ENCODE results near the gene B3GNT7.
"Not testable (repeated sequence)": the region's sequence is repeated elsewhere in the genome, so short reads cannot be mapped to it uniquely, and the experiment has no call there.

Gene B3GNT7

DNA sequence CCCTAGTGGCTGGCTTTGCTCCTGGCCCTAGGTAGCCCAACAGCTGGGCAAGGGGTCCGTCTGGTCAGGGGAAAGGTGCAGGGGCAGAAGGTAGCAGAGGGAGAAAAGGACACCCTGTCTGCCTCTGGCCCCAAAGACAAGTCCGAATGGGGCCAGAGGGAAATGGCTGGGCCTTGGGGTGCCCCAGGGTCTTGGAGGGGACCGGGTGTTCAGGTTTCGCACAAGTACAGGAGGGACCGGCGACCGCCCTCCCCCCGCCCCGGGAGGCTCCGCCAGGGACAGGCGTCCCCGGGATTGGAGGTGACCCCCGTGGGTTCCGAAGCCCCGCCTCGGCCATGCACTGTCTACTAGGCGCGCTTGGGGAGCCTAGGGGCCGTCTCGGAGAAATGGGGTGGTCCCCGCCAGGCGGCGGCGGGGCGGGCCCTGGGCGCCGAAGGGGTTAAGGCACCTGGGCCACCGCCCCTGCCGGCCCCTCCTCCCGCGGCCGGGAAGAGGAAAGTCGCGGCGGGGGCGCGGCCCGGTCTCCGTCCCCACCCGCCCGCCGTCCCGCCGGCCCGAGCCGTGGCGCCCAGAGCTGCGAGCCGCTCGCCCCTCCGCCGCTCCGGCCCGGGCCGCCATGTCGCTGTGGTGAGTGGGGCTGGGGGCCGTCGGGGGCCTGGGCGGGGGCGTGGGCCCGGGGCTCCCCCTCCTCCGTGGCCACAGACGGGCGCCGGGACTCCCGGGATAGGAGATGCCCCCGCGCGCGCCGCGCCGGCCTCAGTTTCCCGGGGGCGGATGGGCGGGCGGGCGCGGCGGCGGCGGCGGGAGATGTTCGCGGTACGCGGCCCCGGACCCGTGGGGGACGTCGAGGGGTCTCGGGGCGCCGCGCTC lies at the start of gene B3GNT7:
Gene B3GNT7 (plus strand): TSS at position 523 of the 870 bp plus-strand sequence. CDS start 94 bp downstream, at position 617.
- in situ Hi-C loops (cut with MboI; ENCODE audit: low sequenced_read_pairs) = no loop called here

DNA sequence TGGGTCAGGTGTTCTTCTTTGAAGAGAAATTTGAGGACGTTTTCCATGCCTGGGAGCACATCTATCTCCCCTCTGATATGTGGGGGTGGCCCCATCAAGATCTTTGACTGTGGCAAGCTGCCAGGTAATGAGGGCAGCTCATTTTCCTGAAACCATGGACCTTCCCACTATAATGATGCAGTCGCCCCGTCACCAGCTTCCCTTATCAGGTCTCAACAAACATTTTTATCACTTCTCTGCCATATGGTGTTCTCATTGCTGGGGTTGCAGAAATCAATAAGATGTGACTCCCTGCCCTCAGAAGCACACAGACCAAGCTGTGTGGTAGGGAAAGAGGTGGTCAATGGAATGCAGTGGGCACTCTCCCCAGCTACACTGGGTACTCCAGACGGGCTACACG lies 48.4 kb upstream of the B3GNT7 start:
- in situ Hi-C loops (cut with MboI; ENCODE audit: low sequenced_read_pairs) = no loop called here

GRCh38 chr2:231347638-231348037 lies 47.9 kb upstream of the B3GNT7 start:
- in situ Hi-C loops (cut with MboI; ENCODE audit: low sequenced_read_pairs) = no loop called here

DNA sequence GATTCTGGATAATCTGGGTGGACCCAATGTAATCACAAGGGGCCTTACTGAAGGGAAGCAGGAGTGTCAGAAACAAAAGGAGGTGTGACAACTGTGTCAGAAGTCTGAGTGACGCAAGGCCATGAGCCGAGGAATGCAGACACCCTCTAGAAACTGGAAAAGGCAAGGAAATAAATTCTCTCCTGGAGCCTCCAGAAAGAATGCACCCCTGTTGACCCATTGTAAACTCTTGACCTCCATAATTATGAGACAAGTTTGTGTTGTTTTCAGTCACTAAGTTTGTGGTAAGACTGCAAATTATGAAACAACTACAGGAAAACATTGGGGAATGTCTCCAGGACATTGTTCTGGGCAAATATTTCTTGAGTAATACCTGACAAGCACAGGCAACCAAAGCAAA lies 47.3 kb upstream of the B3GNT7 start:
- in situ Hi-C loops (cut with MboI; ENCODE audit: low sequenced_read_pairs) = no loop called here

DNA sequence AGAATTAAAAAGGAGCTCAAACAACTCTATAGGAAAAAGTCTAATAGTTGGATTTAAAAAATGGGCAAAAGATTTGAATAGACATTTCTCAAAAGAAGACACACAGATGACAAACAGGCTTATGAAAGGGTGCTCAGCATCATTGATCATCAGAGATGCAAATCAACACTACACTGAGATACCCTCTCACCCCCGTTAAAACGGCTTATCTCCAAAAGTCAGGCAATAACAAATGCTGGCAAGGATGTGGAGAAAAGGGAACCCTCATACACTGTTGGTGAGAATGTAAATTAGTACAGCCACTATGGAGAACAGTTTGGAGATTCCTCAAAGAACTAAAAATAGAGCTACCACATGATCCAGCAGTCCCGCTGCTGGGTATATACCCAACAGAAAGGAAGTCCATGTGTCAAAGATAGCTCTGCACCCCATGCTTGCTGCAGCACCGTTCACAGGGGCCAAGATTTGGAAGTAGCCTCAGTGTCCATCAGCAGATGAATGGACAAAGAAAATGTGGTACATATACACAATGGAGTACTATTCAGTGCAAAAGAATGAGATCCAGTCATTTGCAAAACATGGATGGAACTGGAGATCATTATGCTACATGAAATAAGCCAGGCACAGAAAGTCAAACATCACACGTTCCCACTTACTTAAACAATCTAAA lies 46.7 kb upstream of the B3GNT7 start:
- in situ Hi-C loops (cut with MboI; ENCODE audit: low sequenced_read_pairs) = no loop called here

DNA sequence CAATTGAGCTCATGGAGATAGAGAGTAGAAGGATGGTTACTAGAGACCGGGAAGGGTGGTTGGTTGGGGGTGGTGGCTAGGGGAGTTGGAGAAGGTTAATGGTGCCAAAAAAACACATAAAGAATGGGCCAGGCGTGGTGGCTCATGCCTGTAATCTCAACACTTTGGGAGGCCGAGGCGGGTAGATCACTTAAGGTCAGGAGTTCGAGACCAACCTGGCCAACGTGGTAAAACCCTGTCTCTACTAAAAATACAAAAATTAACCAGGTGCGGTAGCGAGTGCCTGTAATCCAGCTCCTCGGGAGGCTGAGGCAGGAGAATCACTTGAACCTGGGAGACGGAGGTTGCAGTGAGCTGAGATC lies 46.2 kb upstream of the B3GNT7 start:
- in situ Hi-C loops (cut with MboI; ENCODE audit: low sequenced_read_pairs) = not testable (repeated sequence)

GRCh38 chr2:231351648-231352047 lies 43.9 kb upstream of the B3GNT7 start:
- in situ Hi-C loops (cut with MboI; ENCODE audit: low sequenced_read_pairs) = no loop called here

- in situ Hi-C loops (cut with MboI; ENCODE audit: low sequenced_read_pairs) = no loop called here
These were observed 42.0 kb upstream of the B3GNT7 start for GRCh38 chr2:231353469-231353868.

DNA sequence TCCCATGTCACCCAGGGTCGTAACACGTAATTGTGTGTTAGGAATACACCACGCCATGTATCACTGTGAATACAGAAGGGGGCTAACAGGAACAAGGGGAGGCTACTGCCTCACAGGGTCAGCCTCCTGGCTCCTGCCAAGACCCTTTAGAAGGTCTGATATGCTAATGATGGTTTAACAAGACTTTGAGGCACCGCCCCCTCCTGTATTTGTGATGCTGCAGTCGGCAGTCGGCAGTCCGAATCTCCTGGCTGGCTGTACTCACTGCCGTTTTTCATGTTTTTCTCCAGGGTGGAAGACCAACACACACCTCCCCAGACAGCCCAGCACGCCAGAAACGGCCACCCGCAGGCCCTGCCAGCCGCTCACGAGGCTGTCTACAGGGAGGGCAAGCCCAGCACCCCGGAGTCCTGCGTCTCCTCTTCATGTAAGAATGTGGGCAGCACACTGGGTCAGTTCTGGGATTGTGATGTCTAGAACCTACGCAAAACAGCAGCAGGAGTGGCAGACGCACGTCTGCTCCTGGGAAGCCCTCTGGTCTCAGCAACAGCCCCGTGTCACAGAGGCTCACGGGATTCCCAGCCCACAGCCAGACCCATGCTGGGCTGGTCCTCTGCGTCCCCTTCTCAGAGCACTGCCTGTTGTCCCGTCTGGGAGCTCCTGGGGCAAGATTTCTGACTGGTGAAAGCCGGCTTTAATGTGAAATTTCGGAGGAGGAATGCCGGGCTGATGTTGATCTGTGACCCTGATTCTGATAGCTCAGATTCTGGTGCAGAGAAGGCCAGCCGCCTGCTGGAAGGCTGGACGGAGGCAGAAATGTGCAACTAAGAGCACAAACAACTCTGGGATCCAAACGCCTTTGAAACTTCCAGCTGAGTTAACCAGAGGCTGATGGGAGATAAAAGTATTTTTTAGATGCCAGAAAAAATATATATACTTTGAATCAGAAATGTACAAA lies 39.7 kb upstream of the B3GNT7 start:
- in situ Hi-C loops (cut with MboI; ENCODE audit: low sequenced_read_pairs) = no loop called here

GRCh38 chr2:231356466-231356844 lies 39.1 kb upstream of the B3GNT7 start:
- in situ Hi-C loops (cut with MboI; ENCODE audit: low sequenced_read_pairs) = no loop called here

GRCh38 chr2:231357048-231357447 lies 38.5 kb upstream of the B3GNT7 start:
- in situ Hi-C loops (cut with MboI; ENCODE audit: low sequenced_read_pairs) = no loop called here

GRCh38 chr2:231357931-231358330 lies 37.6 kb upstream of the B3GNT7 start:
- in situ Hi-C loops (cut with MboI; ENCODE audit: low sequenced_read_pairs) = no loop called here

GRCh38 chr2:231359441-231359840 lies 36.1 kb upstream of the B3GNT7 start:
- in situ Hi-C loops (cut with MboI; ENCODE audit: low sequenced_read_pairs) = no loop called here

DNA sequence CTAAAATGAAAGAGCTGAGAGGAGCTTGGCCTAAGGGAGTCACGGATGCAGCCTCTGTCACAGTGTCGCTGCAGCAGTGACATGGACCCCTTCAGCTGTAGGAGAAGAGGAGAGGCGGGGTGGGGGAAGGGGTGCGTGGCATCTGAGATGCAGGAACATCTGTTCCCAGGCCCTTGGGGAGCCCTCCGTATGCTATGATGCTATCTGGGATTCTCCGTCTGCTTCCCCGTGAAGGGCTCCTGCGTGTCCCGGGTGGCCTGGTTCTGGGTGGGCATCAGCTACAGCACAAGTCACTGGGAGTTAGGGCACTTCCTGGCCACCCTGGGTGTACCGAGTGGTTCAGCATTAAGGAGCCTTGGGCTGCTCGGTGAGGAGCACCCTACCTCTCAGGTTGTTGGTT lies 35.6 kb upstream of the B3GNT7 start:
- in situ Hi-C loops (cut with MboI; ENCODE audit: low sequenced_read_pairs) = no loop called here

- in situ Hi-C loops (cut with MboI; ENCODE audit: low sequenced_read_pairs) = no loop called here
These were observed 35.1 kb upstream of the B3GNT7 start for GRCh38 chr2:231360401-231360800.

DNA sequence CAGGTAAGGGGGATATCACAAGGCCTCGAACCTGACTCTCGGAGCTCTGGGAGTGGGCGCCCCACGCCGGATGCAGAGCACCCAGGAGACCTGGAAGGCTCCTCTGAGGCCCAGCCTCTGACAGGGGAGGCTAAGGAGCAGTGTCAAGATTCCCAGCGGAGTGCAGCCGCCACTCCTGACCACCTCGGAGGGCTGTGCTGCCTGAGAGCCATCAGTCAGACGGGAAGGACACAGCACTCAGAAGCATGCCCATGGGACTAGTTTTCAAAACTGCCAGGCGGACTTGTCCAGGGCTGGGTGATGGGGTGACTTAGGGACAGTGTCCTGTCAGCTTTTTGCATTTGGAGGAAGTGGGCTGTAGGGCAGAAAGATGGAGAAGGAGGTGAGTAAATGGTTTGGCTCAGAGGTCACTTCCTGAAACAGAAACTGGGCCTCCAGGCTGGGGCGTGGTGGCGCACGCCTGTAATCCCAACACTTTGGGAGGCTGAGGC lies 34.6 kb upstream of the B3GNT7 start:
- in situ Hi-C loops (cut with MboI; ENCODE audit: low sequenced_read_pairs) = no loop called here

DNA sequence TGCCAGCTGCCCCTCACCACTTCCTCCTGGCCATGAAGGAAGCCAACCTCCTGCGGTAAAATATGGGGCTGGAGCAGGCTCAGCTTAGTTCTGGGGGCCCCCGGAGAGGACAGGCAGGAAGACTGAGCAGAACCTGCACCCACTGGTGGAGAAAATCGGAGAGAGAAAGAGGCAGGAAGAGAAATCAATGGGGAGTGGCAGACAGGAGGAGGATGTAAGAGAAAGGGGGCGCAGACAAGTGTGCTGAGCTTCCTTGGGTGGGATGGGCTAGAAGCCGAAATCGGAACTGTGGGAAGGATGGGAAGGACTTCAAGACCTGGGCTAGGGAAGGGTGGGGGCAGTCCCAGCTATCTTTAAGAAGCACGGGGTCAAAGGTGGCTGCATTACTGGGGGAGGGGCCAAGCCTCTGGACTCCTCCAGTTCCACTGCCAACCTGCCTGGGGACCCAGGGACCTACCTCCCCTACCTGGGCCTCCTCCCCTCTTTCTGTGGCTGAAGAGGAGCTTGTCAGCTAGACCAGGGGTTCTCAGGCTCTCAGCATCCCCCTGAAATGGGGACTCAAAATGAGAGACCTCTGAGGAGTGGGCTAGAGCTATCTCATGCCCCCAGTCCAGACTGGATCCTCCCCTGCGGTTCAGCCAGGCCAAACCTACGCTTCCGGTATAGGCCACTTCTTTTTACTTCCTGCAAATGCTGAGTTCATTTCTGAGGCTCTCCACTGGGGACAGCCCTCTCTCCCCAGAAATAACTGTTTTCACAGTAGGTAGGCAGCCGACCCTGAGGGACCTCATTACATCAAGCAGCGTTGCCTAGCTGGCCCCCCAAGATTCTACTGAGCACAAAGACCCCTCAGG lies 33.6 kb upstream of the B3GNT7 start:
- in situ Hi-C loops (cut with MboI; ENCODE audit: low sequenced_read_pairs) = no loop called here

DNA sequence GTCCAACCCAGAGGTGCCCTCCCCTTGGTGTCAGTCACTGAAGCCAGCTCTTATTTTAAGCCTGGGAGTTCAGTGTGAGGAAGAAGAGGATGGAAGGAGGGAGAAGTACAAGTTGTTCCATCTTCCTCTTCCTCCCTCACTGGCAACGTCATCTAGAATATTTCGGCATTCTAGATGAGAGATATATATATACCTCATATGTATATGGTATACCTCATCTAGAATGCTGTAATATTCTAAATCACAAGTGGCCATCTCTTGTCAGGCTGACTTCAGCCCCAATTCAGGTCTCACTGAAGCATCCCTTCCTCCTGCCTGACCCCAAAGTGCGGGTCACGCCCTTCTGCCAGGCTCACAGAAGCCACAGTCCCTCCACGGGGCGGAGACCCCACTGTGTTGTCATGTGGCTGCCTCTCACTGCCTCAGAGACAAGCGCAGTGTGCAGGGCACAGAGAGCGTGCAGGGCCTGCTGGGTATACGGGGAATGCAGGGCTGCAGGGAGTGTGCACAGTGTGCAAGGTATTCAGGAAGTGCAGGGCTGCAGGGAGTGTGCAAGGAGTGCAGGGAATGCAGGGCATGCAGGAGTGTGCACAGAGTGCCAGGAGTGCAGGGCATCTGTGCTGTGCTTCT lies 32.8 kb upstream of the B3GNT7 start:
- in situ Hi-C loops (cut with MboI; ENCODE audit: low sequenced_read_pairs) = no loop called here

DNA sequence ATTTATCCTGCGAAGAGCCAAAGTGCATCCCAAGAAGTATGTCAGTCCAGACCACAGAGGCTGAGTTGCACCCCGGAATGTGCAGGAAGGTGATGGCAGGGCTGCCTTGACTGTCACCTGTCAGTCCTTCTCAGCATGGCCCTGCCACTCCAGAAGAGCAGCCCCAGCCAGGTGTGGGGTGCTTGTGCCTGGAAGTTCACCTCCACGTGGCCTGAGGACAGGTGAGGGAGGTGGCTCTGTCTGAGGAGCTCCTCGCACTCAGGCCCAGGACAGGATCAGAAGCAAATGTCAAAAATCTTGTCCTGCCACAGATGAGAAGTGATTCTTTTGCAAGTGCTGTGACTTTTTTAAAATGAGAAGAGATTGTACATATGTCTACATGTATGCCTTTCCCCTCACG lies 31.4 kb upstream of the B3GNT7 start:
- in situ Hi-C loops (cut with MboI; ENCODE audit: low sequenced_read_pairs) = no loop called here
